Liver (tissue), 3 donors: ENCODE data around the gene ABHD15.

Source experiments
- HNF4A ChIP-seq, 2 donors: conservative IDR thresholded peaks; 2 replicates each; pipeline ENCODE4 v1.6.1; 2016; ENCODE audit warnings: antibody characterized with exemption in 2 of 2, mild to moderate bottlenecking in 2 of 2
- RAD21 ChIP-seq, 2 donors: IDR thresholded peaks; 2 replicates each; pipeline ENCODE4 v1.6.1; 2016; ENCODE audit warnings: antibody characterized with exemption in 2 of 2, mild to moderate bottlenecking in 2 of 2
- RXRA ChIP-seq, 2 donors: IDR thresholded peaks; 2 replicates each; pipeline ENCODE4 v1.6.1; 2017 to 2018; ENCODE audit warnings: antibody characterized with exemption in 2 of 2, mild to moderate bottlenecking in 1 of 2
- SP1 ChIP-seq: IDR thresholded peaks from 2 replicates; pipeline ENCODE4 v1.6.1; 2018; ENCODE audit warnings: antibody characterized with exemption, mild to moderate bottlenecking
- TAF1 ChIP-seq: conservative IDR thresholded peaks from 2 replicates; pipeline ENCODE4 v1.6.1; 2016; ENCODE audit warnings: antibody characterized with exemption, mild to moderate bottlenecking
- TF ChIP-seq, protein P1 (sequence below): fragments of 150-350 bp; IDR thresholded peaks from 2 replicates; pipeline ENCODE4 v1.5.1; 2017; ENCODE audit warnings: improper control_type of control experiment, low read depth, low read length; ENCODE audit not compliant: missing input control
- TF ChIP-seq, protein P2 (sequence below): IDR thresholded peaks from 2 replicates; pipeline ENCODE4 v1.6.1; 2016; ENCODE audit warnings: antibody characterized with exemption
- TF ChIP-seq, protein P3 (sequence below): IDR thresholded peaks from 2 replicates; pipeline ENCODE4 v1.6.1; 2016; ENCODE audit warnings: antibody characterized with exemption
- TF ChIP-seq, protein P4 (sequence below): IDR thresholded peaks from 2 replicates; pipeline ENCODE4 v1.6.1; 2016; ENCODE audit warnings: antibody characterized with exemption, mild to moderate bottlenecking
- donor health status: healthy.
- donor health status: healthy.

DNA sequence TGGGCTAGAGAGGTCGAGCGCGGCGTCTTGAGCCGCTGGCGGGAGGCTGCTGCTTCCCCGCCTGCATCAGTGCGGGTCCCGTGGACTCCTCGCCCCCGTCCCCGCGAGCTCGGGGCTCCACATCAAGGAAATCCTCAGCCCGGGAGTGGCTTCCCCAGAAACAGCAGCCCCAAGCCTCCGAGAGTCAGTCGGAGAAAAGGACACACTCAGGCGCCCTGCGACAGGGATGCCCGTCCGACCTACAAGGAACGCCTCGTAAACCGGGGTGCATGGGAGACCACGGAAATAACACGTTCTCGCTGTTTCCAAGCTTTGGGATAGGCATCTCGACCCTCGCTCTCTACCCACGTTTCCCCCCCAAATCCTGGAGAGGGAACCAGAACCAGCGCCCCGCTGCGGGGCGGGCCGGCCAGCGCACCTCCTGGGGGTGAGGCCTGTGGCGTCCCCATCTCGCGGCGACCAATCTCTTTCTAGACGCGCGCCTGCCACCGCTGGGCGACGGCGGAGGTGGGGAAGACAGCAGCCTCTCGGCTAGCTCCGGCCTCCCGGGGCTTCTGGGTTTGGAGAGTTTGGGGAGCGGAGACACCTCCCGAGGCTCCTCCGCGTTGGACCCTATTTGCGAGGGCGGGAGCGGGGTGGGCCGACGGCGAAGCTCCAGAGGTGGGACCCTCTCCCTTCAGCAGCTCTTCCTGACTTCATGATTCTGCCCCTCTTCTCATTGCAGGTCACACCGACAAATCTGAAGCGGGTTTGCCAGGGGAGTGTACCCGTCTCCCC is 905 bp upstream of the ABHD15 start:
- TF ChIP-seq, protein P1, sequence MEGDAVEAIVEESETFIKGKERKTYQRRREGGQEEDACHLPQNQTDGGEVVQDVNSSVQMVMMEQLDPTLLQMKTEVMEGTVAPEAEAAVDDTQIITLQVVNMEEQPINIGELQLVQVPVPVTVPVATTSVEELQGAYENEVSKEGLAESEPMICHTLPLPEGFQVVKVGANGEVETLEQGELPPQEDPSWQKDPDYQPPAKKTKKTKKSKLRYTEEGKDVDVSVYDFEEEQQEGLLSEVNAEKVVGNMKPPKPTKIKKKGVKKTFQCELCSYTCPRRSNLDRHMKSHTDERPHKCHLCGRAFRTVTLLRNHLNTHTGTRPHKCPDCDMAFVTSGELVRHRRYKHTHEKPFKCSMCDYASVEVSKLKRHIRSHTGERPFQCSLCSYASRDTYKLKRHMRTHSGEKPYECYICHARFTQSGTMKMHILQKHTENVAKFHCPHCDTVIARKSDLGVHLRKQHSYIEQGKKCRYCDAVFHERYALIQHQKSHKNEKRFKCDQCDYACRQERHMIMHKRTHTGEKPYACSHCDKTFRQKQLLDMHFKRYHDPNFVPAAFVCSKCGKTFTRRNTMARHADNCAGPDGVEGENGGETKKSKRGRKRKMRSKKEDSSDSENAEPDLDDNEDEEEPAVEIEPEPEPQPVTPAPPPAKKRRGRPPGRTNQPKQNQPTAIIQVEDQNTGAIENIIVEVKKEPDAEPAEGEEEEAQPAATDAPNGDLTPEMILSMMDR = peak; percentile 26
- TF ChIP-seq, protein P2, sequence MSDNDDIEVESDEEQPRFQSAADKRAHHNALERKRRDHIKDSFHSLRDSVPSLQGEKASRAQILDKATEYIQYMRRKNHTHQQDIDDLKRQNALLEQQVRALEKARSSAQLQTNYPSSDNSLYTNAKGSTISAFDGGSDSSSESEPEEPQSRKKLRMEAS = no peak
- no peak for TF ChIP-seq TAF1
- TF ChIP-seq, protein P3, sequence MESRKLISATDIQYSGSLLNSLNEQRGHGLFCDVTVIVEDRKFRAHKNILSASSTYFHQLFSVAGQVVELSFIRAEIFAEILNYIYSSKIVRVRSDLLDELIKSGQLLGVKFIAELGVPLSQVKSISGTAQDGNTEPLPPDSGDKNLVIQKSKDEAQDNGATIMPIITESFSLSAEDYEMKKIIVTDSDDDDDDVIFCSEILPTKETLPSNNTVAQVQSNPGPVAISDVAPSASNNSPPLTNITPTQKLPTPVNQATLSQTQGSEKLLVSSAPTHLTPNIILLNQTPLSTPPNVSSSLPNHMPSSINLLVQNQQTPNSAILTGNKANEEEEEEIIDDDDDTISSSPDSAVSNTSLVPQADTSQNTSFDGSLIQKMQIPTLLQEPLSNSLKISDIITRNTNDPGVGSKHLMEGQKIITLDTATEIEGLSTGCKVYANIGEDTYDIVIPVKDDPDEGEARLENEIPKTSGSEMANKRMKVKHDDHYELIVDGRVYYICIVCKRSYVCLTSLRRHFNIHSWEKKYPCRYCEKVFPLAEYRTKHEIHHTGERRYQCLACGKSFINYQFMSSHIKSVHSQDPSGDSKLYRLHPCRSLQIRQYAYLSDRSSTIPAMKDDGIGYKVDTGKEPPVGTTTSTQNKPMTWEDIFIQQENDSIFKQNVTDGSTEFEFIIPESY = no peak
- no peak for TF ChIP-seq RAD21 (IDR thresholded peaks at IDR 0.05)
- peak; percentile 9 for TF ChIP-seq SP1
- TF ChIP-seq, protein P4, sequence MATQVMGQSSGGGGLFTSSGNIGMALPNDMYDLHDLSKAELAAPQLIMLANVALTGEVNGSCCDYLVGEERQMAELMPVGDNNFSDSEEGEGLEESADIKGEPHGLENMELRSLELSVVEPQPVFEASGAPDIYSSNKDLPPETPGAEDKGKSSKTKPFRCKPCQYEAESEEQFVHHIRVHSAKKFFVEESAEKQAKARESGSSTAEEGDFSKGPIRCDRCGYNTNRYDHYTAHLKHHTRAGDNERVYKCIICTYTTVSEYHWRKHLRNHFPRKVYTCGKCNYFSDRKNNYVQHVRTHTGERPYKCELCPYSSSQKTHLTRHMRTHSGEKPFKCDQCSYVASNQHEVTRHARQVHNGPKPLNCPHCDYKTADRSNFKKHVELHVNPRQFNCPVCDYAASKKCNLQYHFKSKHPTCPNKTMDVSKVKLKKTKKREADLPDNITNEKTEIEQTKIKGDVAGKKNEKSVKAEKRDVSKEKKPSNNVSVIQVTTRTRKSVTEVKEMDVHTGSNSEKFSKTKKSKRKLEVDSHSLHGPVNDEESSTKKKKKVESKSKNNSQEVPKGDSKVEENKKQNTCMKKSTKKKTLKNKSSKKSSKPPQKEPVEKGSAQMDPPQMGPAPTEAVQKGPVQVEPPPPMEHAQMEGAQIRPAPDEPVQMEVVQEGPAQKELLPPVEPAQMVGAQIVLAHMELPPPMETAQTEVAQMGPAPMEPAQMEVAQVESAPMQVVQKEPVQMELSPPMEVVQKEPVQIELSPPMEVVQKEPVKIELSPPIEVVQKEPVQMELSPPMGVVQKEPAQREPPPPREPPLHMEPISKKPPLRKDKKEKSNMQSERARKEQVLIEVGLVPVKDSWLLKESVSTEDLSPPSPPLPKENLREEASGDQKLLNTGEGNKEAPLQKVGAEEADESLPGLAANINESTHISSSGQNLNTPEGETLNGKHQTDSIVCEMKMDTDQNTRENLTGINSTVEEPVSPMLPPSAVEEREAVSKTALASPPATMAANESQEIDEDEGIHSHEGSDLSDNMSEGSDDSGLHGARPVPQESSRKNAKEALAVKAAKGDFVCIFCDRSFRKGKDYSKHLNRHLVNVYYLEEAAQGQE = no peak
- TF ChIP-seq HNF4A (conservative IDR thresholded peaks at IDR 0.05) = no peak
- no peak for TF ChIP-seq RXRA (IDR thresholded peaks at IDR 0.05)
